ENCODE results near the gene GRK1.
"Not testable (repeated sequence)": the region's sequence is repeated elsewhere in the genome, so short reads cannot be mapped to it uniquely, and the experiment has no call there.

Gene GRK1

DNA sequence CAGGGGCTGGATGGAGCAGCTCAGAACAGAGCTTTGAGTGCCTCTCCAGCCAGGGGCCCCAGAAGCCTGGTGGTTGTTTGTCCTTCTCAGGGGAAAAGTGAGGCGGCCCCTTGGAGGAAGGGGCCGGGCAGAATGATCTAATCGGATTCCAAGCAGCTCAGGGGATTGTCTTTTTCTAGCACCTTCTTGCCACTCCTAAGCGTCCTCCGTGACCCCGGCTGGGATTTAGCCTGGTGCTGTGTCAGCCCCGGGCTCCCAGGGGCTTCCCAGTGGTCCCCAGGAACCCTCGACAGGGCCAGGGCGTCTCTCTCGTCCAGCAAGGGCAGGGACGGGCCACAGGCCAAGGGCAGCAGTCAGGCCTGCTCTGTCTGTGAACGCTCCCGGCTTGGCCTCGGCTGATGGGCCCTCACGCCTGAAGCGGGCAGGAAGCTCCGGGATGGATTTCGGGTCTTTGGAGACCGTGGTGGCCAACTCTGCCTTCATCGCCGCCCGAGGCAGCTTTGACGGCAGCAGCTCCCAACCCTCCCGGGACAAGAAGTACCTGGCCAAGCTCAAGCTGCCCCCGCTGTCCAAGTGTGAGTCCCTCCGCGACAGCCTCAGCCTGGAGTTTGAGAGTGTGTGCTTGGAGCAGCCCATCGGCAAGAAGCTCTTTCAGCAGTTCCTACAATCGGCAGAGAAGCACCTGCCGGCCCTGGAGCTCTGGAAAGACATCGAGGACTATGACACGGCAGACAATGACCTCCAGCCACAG lies at the start of gene GRK1:
Gene GRK1 (plus strand): TSS at position 269 of the 751 bp plus-strand sequence. CDS start 168 bp downstream, at position 437.
- H3K27ac ChIP-seq = no peak within 1 kb of the TSS
- TF ChIP-seq ZFX (IDR thresholded peaks at IDR 0.05; ENCODE audit: borderline replicate concordance) = no peak
- TF ChIP-seq, protein P1, sequence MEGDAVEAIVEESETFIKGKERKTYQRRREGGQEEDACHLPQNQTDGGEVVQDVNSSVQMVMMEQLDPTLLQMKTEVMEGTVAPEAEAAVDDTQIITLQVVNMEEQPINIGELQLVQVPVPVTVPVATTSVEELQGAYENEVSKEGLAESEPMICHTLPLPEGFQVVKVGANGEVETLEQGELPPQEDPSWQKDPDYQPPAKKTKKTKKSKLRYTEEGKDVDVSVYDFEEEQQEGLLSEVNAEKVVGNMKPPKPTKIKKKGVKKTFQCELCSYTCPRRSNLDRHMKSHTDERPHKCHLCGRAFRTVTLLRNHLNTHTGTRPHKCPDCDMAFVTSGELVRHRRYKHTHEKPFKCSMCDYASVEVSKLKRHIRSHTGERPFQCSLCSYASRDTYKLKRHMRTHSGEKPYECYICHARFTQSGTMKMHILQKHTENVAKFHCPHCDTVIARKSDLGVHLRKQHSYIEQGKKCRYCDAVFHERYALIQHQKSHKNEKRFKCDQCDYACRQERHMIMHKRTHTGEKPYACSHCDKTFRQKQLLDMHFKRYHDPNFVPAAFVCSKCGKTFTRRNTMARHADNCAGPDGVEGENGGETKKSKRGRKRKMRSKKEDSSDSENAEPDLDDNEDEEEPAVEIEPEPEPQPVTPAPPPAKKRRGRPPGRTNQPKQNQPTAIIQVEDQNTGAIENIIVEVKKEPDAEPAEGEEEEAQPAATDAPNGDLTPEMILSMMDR (IDR thresholded peaks at IDR 0.05) = no peak

DNA sequence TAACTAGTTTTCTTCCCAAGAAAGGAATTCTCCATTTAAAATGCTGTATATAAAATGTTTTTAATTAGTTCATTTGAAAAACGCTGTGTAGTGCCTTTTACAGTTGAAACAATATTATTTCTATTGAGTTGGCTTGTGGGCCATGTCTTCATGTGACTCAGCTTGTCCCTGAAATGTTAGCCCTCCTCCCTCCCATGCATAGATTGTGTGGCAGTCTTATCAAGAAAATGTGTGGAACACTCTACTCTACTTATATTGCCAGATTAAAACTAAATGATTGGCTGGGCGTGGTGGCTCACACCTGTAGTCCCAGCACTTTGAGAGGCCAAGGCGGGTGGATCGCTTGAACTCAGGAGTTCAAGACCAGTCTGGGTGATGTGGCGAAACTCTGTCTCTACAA lies 49.1 kb upstream of the GRK1 start:
- no peak overlapping the region for H3K27ac ChIP-seq
- TF ChIP-seq, protein P1 (IDR thresholded peaks at IDR 0.05) = no peak
- TF ChIP-seq ZFX (IDR thresholded peaks at IDR 0.05; ENCODE audit: borderline replicate concordance) = no peak

DNA sequence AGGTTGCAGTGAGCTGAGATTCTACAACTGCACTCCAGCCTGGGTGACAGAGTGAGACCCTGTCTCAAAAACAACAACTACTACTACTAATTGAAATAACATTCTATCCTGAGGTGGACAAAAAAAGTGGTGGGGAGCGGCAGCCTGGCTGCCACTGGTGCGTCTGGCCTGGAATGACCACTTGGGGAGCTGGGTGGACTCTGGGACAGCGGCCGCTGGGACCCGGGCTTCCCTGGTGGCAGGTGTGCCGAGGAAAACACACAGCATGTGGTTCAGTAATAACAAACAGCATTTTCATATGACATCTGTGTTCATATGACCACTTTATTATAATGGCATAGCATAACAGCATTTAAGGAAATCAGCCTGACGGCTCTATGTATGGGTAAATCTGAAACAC lies 48.6 kb upstream of the GRK1 start:
- no peak overlapping the region for H3K27ac ChIP-seq
- TF ChIP-seq, protein P1 (IDR thresholded peaks at IDR 0.05) = no peak
- TF ChIP-seq ZFX (IDR thresholded peaks at IDR 0.05; ENCODE audit: borderline replicate concordance) = no peak

DNA sequence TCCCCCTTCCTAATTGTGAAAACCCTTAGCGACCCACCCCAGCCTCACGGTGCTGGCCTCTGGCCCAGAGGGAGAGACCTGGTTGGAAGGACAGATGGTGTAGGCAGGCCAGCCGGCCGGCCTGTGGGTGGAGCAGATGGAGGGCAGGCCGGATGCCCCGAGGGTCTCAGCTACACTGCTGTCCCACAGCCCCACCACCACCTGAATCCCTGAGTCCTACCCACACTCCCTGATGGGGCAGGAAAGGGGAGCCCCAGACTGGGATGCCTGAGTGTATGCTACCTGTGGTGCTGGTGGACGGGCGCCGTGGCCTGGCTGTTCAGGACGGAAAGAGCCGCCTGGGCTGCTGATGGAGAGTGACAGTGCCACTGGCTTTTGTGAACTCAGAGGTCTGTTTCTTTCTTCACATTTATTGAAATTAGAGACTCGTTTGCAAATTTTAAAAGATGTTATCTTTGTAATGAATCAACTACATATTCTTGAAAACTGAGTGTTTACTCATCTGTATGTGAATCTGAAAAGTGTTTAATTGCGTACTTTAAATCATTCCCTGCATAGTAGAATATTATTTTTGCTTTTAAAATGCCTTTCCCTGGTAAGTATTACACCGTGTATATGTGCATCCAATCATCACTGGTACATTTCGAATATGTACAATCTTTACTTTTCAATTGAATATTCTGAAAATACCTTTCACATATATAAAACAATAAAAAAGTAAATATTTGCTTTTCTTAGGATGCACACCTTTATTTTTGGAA lies 46.8 kb upstream of the GRK1 start:
- H3K27ac ChIP-seq = no peak overlapping the region
- TF ChIP-seq, protein P1 (IDR thresholded peaks at IDR 0.05) = no peak
- TF ChIP-seq ZFX (IDR thresholded peaks at IDR 0.05; ENCODE audit: borderline replicate concordance) = no peak

DNA sequence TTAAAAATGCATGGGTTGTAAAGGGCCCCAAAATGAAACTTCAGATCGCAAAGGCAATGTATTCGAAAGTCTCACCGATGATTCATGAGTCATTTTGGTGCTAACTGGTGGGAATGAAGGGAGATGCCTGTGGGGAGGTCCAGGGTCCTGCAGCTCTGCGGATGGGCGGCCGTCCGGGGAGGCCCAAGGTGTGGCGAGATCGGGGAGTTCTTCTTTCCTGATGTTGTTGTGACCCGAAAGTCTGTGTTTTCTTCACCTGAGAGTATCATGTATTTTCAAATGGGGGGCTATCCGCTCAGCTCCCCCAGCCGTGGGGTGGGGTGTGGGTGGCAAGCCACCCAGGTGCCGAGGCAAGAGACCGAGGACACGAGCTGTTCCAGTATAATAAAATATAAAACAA lies 46.0 kb upstream of the GRK1 start:
- no peak overlapping the region for H3K27ac ChIP-seq
- TF ChIP-seq, protein P1 (IDR thresholded peaks at IDR 0.05) = no peak
- no peak for TF ChIP-seq ZFX (IDR thresholded peaks at IDR 0.05; ENCODE audit: borderline replicate concordance)

DNA sequence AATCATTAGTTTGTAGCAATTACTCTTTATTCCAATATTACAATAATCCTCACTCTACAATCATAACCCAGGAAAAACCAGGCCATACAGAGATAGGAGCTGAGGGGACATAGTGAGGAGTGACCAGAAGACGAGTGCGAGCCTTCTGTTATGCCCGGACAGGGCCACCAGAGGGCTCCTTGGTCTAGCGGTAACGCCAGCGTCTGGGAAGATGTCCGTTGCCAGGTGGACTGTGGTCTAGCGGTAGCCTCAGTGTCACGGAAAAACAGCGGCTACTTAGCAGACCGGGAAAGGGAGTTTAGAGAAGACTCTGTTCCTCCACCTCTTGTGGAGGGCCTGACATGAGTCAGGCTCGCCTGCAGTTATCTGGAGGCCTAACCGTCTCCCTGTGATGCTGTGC lies 45.5 kb upstream of the GRK1 start:
- TF ChIP-seq, protein P1 (IDR thresholded peaks at IDR 0.05) = peak; percentile 73
- H3K27ac ChIP-seq = not testable (repeated sequence)

DNA sequence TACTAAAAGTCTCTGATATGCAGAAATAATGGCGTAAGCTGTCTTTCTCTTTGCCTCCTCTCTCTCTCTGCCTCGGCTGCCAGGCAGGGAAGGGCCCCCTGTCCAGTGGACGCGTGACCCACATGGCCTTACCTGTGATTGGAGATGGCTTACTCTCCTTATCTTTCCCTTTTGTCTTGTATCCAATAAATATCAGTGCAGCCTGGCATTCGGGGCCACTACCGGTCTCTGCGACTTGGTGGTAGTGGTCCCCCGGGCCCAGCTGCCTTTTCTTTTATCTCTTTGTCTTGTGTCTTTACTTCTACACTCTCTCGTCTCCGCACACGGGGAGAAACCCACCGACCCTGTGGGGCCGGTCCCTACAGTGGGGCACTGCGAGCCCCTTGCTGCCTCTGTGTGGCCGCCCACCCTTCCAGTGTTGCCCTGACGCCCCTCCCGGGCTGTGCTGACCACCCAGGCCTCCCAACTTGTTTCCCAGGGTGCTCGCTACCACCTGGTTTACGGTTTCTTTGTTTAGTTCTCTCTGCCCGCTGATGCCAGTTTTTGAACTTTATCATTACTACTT lies 45.0 kb upstream of the GRK1 start:
- not testable (repeated sequence) for H3K27ac ChIP-seq

All from 22Rv1 (cell line).